NCI-H226 (cell line): ENCODE data around the gene NR2F1.

ENCODE experiments used
- DNase-seq: peaks from one replicate; pipeline ENCODE4 v3.0.0-alpha.2; 2015

Gene NR2F1

GRCh38 chr5:93577854-93578812 lies 4.9 kb upstream of the NR2F1 start:
- DNase-seq, result no peak

- DNase-seq, result peak; percentile 43
Measured at GRCh38 chr5:93578813-93579691, 4.0 kb upstream of the NR2F1 start.

- DNase-seq, result no peak
Measured at GRCh38 chr5:93579692-93580062, 3.3 kb upstream of the NR2F1 start.

GRCh38 chr5:93580063-93580926 lies 2.7 kb upstream of the NR2F1 start:
- peak; percentile 22 for DNase-seq

- no peak for DNase-seq
Measured at GRCh38 chr5:93580927-93581445, 2.0 kb upstream of the NR2F1 start, which contains the start of gene NR2F1-AS1. Gene NR2F1-AS1, minus strand, starts transcription at chr5:93581219.

- DNase-seq, result no peak
Measured at GRCh38 chr5:93582167-93582462, 907 bp upstream of the NR2F1 start.

- no peak for DNase-seq
Measured at GRCh38 chr5:93583439-93583767, 381 bp downstream of the NR2F1 start.

GRCh38 chr5:93583768-93584595 lies 960 bp downstream of the NR2F1 start:
- no peak for DNase-seq

GRCh38 chr5:93584596-93585040 lies 1.6 kb downstream of the NR2F1 start:
- DNase-seq, result no peak

GRCh38 chr5:93585041-93585766 lies 2.2 kb downstream of the NR2F1 start:
- no peak for DNase-seq

- no peak for DNase-seq
Measured at GRCh38 chr5:93585767-93586385, 2.9 kb downstream of the NR2F1 start.

GRCh38 chr5:93586736-93587596 lies 3.9 kb downstream of the NR2F1 start:
- DNase-seq, result no peak

GRCh38 chr5:93587597-93588351 lies 4.8 kb downstream of the NR2F1 start:
- peak; percentile 33 for DNase-seq

GRCh38 chr5:93588352-93589151 lies 5.5 kb downstream of the NR2F1 start:
- peak; percentile 52 for DNase-seq

GRCh38 chr5:93589152-93589828 lies 6.3 kb downstream of the NR2F1 start:
- DNase-seq, result no peak

- DNase-seq, result no peak
Measured at GRCh38 chr5:93589829-93590215, 6.8 kb downstream of the NR2F1 start.

- no peak for DNase-seq
Measured at GRCh38 chr5:93590493-93590892, 7.5 kb downstream of the NR2F1 start.
